ENCODE measurements around the gene FUS. TPM values are rescaled to one million over a fixed set of nuclear protein-coding genes. Genes with fewer than 3 reads are reported as not detected.
A peak's percentile ranks its signal among the peaks of the same experiment; 100 is the strongest.

The FUS gene
- total and polyA plus RNA-seq, 2 of the 13 experiments (the other 11 are each of a cell fraction or from before 2014, with no cell fraction given): 68.1 to 168 TPM

DNA sequence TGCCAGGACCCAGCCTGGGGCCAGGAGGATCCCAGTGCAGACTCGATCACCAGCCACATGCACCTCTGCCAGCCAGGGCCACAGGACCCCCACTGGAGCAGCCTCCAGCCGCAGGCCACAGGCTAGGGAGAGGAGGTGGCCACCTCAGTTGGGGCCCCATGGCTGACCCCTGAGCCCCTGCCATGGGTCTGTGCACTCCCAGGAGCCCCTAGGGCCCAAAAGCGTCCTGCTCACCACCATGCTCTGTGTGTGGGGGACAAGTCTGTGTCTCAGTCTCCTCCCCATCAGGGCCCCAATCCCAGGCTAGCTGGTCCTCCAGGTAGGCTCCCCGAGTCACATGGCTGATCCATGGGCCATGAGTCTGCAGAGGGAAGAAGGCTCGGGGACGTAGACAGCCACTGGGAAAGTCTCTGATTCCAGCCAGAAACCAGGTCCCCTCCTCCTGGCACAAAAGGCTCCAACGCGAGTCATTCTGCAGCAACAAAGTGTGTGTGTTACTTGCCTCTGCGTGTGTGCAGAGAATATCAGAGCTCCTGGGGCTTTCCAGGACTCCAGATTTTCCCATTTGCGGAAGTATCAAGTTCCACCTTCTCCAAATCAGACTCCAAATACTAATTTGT, 38.3 kb upstream of the FUS start (continued):
- TF ChIP-seq ATRX (CRISPR knock-in tag; IDR thresholded peaks at IDR 0.05; ENCODE audit: borderline replicate concordance): no peak
- no peak for TF ChIP-seq AHDC1 (CRISPR knock-in tag; IDR thresholded peaks at IDR 0.05; ENCODE audit: borderline replicate concordance)
- TF ChIP-seq CCAR2 (optimal IDR thresholded peaks at IDR 0.05; ENCODE audit: low read depth, low read length): no peak
- TF ChIP-seq, protein P1, sequence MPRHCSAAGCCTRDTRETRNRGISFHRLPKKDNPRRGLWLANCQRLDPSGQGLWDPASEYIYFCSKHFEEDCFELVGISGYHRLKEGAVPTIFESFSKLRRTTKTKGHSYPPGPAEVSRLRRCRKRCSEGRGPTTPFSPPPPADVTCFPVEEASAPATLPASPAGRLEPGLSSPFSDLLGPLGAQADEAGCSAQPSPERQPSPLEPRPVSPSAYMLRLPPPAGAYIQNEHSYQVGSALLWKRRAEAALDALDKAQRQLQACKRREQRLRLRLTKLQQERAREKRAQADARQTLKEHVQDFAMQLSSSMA (CRISPR knock-in tag; IDR thresholded peaks at IDR 0.05): peak; percentile 15
- no peak for TF ChIP-seq ZNF33B (CRISPR knock-in tag; IDR thresholded peaks at IDR 0.05)
- TF ChIP-seq HMGXB3 (CRISPR knock-in tag; IDR thresholded peaks at IDR 0.05; ENCODE audit: borderline replicate concordance): peak; percentile 48; the same call in 1 of the 2 replicates
- TF ChIP-seq AGO2 (optimal IDR thresholded peaks at IDR 0.05; ENCODE audit: low read depth, low read length): peak; percentile 74
- no peak; the same call in 1 of the 2 replicates for TF ChIP-seq CREM (IDR thresholded peaks at IDR 0.05)
- no peak for TF ChIP-seq CREM (CRISPR knock-in tag; IDR thresholded peaks at IDR 0.05)
- peak; percentile 55; the same call in 1 of the 2 replicates for TF ChIP-seq PHF8 (CRISPR knock-in tag; IDR thresholded peaks at IDR 0.05)
- no peak for TF ChIP-seq ZNF253 (CRISPR knock-in tag; IDR thresholded peaks at IDR 0.05; ENCODE audit: borderline replicate concordance)
- TF ChIP-seq FOXP1 (IDR thresholded peaks at IDR 0.05): no peak
- no peak for TF ChIP-seq FOXP1 (CRISPR knock-in tag; IDR thresholded peaks at IDR 0.05)
- TF ChIP-seq ZNF12 (CRISPR knock-in tag; IDR thresholded peaks at IDR 0.05): no peak
- no peak for TF ChIP-seq KLF12 (CRISPR knock-in tag; IDR thresholded peaks at IDR 0.05; ENCODE audit: borderline replicate concordance)
- no peak for TF ChIP-seq ZKSCAN5 (CRISPR knock-in tag; IDR thresholded peaks at IDR 0.05)
- TF ChIP-seq PPARG (CRISPR knock-in tag; conservative IDR thresholded peaks at IDR 0.05): peak; percentile 13; the same call in 1 of the 2 replicates
- peak; percentile 4; the same call in 1 of the 2 replicates for TF ChIP-seq ZNF350 (CRISPR knock-in tag; IDR thresholded peaks at IDR 0.05; ENCODE audit: borderline replicate concordance, low read depth)
- no peak for TF ChIP-seq SMYD3 (CRISPR knock-in tag; IDR thresholded peaks at IDR 0.05)
- no peak for TF ChIP-seq TCF7 (IDR thresholded peaks at IDR 0.05; ENCODE audit: low read depth)
- TF ChIP-seq ZNF746 (CRISPR knock-in tag; IDR thresholded peaks at IDR 0.05): no peak
- TF ChIP-seq ZNF607 (CRISPR knock-in tag; IDR thresholded peaks at IDR 0.05; ENCODE audit: borderline replicate concordance): no peak

Measured in HepG2 (cell line).